ENCODE measurements around the gene RAN.
"Not testable (repeated sequence)": the region's sequence is repeated elsewhere in the genome, so short reads cannot be mapped to it uniquely, and the experiment has no call there.

Gene RAN

DNA sequence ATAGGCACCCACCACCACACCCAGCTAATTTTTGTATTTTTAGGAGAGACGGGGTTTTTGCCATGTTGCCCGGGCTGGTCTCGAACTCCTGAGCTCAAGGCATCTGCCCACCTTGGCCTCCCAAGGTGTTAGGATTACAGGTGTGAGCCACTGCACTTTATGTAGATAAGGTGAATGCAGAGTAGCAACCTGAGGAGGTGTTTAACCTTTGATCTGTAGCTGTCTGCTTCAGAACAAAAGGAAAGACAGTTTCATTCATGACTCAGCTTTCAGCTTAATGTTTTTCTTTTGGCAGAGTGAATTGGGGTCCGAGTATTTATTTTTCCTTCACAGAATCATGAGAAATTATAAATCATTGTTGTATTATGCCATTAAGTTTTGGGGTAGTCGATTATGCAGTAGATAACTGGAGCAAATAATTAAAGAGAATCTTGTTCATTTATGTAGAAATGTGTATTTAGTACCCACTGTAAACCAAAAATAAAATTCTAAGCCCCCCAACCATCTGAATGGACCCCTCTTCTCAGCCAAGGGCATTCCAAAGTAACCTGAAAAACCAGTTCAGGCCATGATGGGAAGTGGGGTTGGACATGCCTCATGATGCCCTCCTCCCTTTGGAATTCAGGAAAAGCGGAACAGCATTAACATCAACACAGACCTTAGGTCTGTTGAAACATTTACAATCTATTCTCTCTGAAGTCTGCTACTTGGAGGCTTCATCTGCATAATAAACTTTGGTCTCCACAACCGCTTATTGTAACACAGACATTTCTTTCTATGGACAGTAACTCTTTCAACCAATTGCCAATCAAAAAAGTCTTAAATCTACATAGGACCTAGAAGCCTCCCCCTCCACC is 22.1 kb upstream of the RAN start:
- no peak for DNase-seq

GRCh38 chr12:130850418-130851021 is 21.3 kb upstream of the RAN start:
- no peak for DNase-seq

DNA sequence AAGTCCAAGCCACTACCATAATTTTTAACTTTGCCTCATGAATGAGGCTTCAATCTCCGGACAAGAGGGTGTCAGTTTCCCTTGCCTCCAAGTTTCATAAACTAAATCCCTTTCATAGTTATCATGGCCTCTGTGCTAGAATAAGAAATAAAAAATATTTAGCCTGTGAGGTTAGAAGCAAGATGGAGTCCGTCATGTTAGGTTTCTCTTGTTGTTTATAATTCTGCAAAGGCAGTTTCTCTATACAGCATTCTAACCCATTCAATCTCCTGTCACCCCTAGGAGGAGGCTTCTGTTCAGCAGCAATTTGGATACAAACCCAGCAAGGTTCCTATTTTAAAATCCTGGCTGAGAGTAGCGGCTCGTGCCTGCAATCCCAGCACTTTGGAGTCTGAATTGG is 15.8 kb upstream of the RAN start:
- DNase-seq = no peak

DNA sequence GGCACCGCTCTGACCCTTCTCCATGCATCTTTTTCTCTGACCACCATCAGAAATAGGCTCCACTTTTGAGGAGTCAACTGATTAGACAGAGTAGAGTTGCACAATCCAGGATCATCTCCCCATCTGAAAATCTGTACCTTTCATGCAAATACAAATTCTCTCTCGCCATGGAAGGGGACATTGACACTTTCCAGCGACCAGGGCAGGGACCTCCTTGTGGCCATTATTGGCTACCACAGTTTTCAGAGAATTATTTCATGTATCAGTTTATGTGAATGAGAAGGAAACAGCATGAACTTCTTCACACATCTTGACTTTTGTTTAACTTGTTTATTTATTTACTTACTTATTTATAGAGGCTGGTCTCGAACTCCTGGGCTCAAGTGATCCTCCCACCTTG is 13.8 kb upstream of the RAN start:
- no peak for DNase-seq

- no peak for DNase-seq
Measured at GRCh38 chr12:130859161-130859560, 12.7 kb upstream of the RAN start.

- no peak for DNase-seq
Measured at GRCh38 chr12:130860311-130860710, 11.6 kb upstream of the RAN start.

- no peak for DNase-seq
Measured at GRCh38 chr12:130862161-130862560, 9.7 kb upstream of the RAN start.

- not testable (repeated sequence) for DNase-seq
Measured at GRCh38 chr12:130862771-130863170, 9.1 kb upstream of the RAN start.

DNA sequence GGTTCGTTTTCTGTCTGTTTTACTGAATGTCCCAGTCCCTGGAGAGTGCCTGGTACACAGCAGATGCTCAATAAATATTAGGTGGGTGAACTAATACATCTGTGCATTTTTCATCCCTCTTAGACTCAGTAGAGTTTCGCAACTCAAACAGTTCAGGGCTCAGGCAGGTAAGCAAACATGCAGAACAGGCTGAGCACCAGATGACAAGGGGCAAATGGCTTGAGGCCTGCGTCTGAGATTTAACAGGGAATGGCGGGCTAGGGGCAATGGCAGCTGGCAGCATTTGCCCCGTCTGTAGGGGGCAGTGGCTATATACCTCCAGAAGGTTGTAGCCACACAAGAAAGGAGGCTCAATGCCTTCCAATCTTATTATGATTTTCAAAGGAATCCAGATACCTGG is 8.6 kb upstream of the RAN start:
- DNase-seq = no peak

- no peak for DNase-seq
Measured at GRCh38 chr12:130868412-130868811, 3.5 kb upstream of the RAN start.

- DNase-seq = peak in 1 of 2 experiments; percentile 45
Measured at GRCh38 chr12:130870442-130871285, 1.2 kb upstream of the RAN start.

DNA sequence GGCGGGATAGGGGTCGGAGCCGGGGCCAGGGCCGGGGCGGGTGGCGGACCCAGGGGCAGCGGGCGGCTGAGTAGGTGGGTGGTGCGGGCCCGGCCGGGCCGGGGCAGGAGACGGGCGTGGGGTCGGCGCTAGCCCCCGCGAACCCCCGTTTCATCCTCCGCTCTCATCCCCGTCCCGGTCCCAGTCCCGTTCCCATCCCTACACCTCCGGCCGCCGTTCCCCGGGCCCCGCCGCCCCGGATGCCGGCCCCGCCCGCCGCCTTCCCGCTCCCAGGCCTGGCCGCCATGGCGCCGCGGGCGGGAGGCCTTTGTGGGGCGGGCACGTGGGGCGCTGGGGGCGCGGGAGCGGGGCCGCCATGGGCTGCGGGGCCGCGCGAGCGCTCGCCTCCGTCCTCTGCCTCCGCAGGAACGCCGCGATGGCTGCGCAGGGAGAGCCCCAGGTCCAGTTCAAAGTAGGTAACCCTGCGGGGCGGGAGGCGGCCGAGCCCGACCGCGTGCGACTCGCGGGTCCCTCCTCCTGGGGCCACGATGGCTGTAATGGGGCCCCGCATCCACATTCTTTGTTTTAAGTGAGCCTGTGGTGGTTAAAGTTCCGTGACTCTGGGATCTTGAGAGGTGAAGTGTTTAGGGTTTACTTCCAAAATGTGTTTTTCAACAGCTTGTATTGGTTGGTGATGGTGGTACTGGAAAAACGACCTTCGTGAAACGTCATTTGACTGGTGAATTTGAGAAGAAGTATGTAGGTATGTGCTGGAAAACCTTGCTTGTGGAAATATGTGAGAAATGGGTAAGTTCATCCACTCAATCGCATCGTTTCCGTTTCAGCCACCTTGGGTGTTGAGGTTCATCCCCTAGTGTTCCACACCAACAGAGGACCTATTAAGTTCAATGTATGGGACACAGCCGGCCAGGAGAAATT is 572 bp downstream of the RAN start:
- peak; percentile 24 to 28 for DNase-seq

GRCh38 chr12:130873106-130873795 is 1.4 kb downstream of the RAN start:
- DNase-seq = no peak

GRCh38 chr12:130873825-130874224 is 2.0 kb downstream of the RAN start:
- DNase-seq = no peak

DNA sequence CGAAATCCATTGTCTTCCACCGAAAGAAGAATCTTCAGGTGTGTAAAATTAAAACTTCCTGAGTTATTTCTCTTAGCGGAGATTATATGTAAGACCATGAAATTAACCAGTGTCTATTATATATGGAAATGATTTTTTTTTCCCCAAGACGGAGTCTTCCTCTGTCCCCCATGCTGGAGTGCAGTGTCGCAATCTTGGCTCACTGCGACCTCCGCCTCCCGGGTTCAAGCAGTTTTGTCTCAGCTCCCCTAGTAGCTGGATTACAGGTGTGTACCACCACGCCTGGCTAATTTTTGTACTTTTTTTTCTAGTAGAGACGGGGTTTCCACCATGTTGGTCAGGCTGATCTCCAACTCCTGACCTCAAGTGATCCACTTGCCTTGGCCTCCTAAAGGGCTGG is 2.8 kb downstream of the RAN start:
- DNase-seq = no peak

DNA sequence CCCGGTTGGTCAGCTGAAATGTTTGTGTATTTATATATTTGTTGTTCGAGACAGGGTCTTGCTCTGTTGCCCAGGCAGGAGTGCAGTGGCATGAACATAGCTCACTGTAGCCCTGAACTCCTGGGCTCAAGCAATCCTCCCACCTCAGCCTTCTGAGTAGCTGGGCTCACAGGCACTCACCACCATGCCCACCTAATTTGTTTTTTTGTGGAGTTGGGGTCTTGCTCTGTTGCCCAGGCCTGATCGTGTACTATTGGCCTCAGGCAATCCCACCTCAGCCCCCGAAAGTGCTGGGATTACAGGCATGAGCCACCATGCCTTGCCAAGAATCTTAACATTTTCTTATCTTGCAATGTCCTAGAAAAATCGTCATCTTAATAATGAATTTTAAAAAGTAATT is 3.3 kb downstream of the RAN start:
- no peak for DNase-seq

- not testable (repeated sequence) for DNase-seq
Measured at GRCh38 chr12:130875708-130876107, 3.8 kb downstream of the RAN start.

DNA sequence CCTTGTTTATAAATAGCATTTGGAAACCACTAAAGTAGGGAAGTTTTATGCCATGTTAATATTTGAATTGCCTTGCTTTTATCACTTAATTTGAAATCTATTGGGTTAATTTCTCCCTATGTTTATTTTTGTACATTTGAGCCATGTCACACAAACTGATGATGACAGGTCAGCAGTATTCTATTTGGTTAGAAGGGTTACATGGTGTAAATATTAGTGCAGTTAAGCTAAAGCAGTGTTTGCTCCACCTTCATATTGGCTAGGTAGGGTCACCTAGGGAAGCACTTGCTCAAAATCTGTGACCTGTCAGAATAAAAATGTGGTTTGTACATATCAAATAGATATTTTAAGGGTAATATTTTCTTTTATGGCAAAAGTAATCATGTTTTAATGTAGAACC is 4.4 kb downstream of the RAN start:
- DNase-seq = no peak

GRCh38 chr12:130876758-130877157 is 4.9 kb downstream of the RAN start:
- no peak for DNase-seq

DNA sequence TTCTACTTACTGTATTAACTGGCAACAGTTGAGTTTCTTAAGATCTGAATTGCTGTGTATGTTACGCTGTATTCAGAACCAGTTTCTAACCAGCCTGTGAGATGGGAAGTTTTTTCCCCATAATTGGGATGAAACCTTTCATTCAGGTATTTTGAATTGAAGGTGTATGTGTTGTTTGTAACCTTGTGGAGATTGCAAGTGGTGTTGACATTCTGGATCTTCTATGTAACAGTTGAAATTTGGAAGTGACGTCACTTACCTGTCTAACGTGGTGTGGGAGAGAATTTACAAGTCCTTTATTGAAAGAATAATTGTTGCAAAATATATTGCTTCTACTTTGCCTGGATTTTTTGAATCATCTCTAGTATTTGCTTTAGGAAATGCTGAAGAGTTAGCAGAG is 5.5 kb downstream of the RAN start:
- DNase-seq = no peak

- DNase-seq = no peak
Measured at GRCh38 chr12:130878193-130879185, 6.6 kb downstream of the RAN start.

All from NCI-H2081 (cell line).